Astrocyte of the cerebellum (primary cell): ENCODE results near the gene MAP1LC3B2.

Source experiments
- DNase-seq: peaks from one replicate; pipeline ENCODE4 v3.0.0-alpha.2; 2011; ENCODE audit warnings: low read depth
- H3K4me3 ChIP-seq: 2 replicates; pipeline ENCODE4 v1.5.1; 2011; ENCODE audit warnings: mild to moderate bottlenecking, low read depth, low read length, moderate library complexity
- CTCF ChIP-seq: IDR thresholded peaks from 2 replicates; pipeline ENCODE4 v1.5.1; 2012; ENCODE audit warnings: low read length, low read depth, moderate library complexity, mild to moderate bottlenecking; ENCODE audit errors: missing control alignments
- in situ Hi-C: cut with HindIII; loops from 2 replicates; pipeline ENCODE4 v1.10.0; 2017; ENCODE audit warnings: low sequenced_read_pairs

MAP1LC3B2 gene

GRCh38 chr12:116610971-116611541 lies 51.9 kb downstream of the MAP1LC3B2 start:
- no peak for DNase-seq

GRCh38 chr12:116612436-116612835 lies 53.3 kb downstream of the MAP1LC3B2 start:
- no peak for DNase-seq
- TF ChIP-seq CTCF = no peak
- in situ Hi-C loops = no loop called here

More at GRCh38 chr12:116610971-116611541, 51.9 kb downstream of the MAP1LC3B2 start:
- TF ChIP-seq CTCF = no peak
- in situ Hi-C loops = no loop called here
- no peak overlapping the region for H3K4me3 ChIP-seq

GRCh38 chr12:116613256-116613655 lies 54.1 kb downstream of the MAP1LC3B2 start:
- no peak overlapping the region for H3K4me3 ChIP-seq
- TF ChIP-seq CTCF = no peak
- DNase-seq = no peak
- in situ Hi-C loops = no loop called here

More at GRCh38 chr12:116612436-116612835, 53.3 kb downstream of the MAP1LC3B2 start:
- no peak overlapping the region for H3K4me3 ChIP-seq

- TF ChIP-seq CTCF = no peak
These were observed 55.2 kb downstream of the MAP1LC3B2 start for GRCh38 chr12:116614194-116614915.

GRCh38 chr12:116615141-116615861 lies 56.1 kb downstream of the MAP1LC3B2 start:
- in situ Hi-C loops = loop anchor here (5.0 kb wide), 1 partner anchor 37 kb away; no protein-coding TSS in a partner anchor
- H3K4me3 ChIP-seq = no peak overlapping the region
- no peak for DNase-seq

More at GRCh38 chr12:116614194-116614915, 55.2 kb downstream of the MAP1LC3B2 start:
- in situ Hi-C loops = no loop called here
- no peak for DNase-seq
- no peak overlapping the region for H3K4me3 ChIP-seq

More at GRCh38 chr12:116615141-116615861, 56.1 kb downstream of the MAP1LC3B2 start:
- TF ChIP-seq CTCF = no peak
